Colonic mucosa (tissue), 4 donors: ENCODE measurements around the gene TMEM140. TPM values are rescaled to one million over a fixed set of nuclear protein-coding genes. Genes with fewer than 3 reads are reported as not detected.

ENCODE experiments used
- DNase-seq: peaks from one replicate; pipeline ENCODE4 v3.0.0-alpha.2; 2020
- H3K27ac ChIP-seq: fragments of 200-600 bp; one replicate; pipeline ENCODE4 v1.8.0; 2021
- H3K27me3 ChIP-seq: fragments of 200-600 bp; one replicate; pipeline ENCODE4 v1.8.0; 2021
- H3K36me3 ChIP-seq: fragments of 200-600 bp; one replicate; pipeline ENCODE4 v1.8.0; 2021
- H3K4me1 ChIP-seq: fragments of 200-600 bp; one replicate; pipeline ENCODE4 v1.8.0; 2021; ENCODE audit warnings: mild to moderate bottlenecking
- H3K4me3 ChIP-seq: fragments of 200-600 bp; one replicate; pipeline ENCODE4 v1.8.0; 2021
- H3K9ac ChIP-seq, 2 donors: one replicate each; pipeline ENCODE4 v1.7.0; 2013; ENCODE audit warnings: control low read depth in 2 of 2, low read depth in 2 of 2, low read length in 2 of 2
- H3K9me3 ChIP-seq: fragments of 200-600 bp; one replicate; pipeline ENCODE4 v1.8.0; 2021
- intact Hi-C: fragments of 100-400 bp; cut with DNase I; formaldehyde crosslinking; loops from one replicate; pipeline ENCODE4 v1.14.1; 2022
- total RNA-seq, 2 donors: library from RNA; stranded (reverse); fragmentation: NEBNext Ultra II Directional in 1 of 2; extraction: Animal tissue kit (Norgen Biotek cat#: 25700) in 1 of 2; gene quantifications; one replicate each; pipeline ENCODE4 v1.2.1, GENCODE V29; 2021
- TF ChIP-seq, protein P1 (sequence below): fragments of 200-600 bp; IDR thresholded peaks from one replicate; pipeline ENCODE4 v1.8.0; 2022; ENCODE audit warnings: antibody characterized with exemption, mild to moderate bottlenecking
- donor health status: healthy.
- donor health status: DM: no; HTN: no; CAD: no.
- donor health status: DM: no; HTN: no; CAD: no.

The TMEM140 gene
- total RNA-seq, 2 donors from 2014 or later, result 3.8 to 11.9 TPM

DNA sequence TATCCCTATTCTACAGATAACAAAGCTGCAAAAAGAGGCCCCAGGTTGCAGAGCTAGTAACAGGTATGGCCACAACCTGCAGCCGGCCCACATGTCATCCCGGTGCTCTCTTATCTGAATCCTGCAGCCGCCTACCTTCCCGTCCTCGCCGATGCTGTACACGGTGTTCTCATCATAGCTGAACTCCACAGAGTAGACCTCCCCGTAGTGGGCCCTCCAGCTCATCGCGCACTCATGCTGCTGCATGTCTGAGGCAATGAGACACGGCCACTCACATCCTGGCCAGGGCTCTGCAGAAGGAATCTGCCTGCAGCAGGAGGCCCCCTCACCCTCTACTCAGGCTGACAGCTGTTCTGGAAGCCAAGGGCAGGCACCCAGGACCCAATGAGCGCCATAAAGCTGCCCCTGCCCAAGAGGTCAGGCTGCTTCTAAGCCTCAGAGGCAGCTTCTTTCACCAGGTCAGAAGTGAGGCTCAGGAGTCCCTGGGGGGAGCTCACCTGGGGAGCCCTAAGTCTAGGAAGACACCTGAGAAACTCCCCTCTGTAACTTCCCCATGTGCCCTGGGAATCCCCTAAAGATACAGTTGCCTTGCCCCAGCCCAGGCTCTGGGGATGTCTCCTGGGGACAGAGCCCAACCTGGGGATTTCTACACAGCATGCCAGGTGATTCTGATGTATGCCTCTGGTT, 40.6 kb downstream of the TMEM140 start:
- Histone ChIP-seq H3K9ac (no peak overlapping the region), H3K27ac (no peak overlapping the region)

DNA sequence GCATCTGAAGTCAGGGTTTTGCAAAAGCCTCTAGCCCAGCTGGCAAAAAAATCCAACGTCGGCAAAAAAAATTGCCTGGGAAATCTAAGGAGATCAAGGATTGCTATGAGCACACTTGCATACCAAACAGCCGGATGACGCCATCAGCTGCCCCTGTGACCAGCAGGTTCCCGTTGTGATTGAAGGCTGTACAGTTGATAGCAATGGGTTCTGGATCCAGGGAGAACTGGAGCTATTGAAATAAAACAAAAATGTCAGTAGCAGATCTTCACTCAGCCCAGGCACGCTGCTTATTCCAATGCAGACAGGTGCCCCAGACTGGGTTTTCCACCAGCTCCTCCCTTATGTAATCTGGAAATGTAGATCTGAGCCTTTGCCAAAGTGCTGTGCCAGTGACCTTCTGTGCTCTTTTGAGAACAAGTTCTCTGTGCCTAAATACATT, 41.4 kb downstream of the TMEM140 start:
- H3K4me3 ChIP-seq, result no peak overlapping the region
- no peak overlapping the region for H3K27ac ChIP-seq
- H3K9ac ChIP-seq, result no peak overlapping the region
- no peak for DNase-seq
- H3K36me3 ChIP-seq, result no peaks in the 10 kb centered on the region
- no peaks in the 10 kb centered on the region for H3K4me1 ChIP-seq
- no peaks in the 10 kb centered on the region for H3K9me3 ChIP-seq
- intact Hi-C loops, result no loop called here
- TF ChIP-seq, protein P1, sequence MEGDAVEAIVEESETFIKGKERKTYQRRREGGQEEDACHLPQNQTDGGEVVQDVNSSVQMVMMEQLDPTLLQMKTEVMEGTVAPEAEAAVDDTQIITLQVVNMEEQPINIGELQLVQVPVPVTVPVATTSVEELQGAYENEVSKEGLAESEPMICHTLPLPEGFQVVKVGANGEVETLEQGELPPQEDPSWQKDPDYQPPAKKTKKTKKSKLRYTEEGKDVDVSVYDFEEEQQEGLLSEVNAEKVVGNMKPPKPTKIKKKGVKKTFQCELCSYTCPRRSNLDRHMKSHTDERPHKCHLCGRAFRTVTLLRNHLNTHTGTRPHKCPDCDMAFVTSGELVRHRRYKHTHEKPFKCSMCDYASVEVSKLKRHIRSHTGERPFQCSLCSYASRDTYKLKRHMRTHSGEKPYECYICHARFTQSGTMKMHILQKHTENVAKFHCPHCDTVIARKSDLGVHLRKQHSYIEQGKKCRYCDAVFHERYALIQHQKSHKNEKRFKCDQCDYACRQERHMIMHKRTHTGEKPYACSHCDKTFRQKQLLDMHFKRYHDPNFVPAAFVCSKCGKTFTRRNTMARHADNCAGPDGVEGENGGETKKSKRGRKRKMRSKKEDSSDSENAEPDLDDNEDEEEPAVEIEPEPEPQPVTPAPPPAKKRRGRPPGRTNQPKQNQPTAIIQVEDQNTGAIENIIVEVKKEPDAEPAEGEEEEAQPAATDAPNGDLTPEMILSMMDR, result no peak
- H3K27me3 ChIP-seq, result no peaks in the 10 kb centered on the region

More for the DNA sequence above, 40.6 kb downstream of the TMEM140 start:
- H3K9me3 ChIP-seq, result no peaks in the 10 kb centered on the region
- H3K36me3 ChIP-seq, result no peaks in the 10 kb centered on the region
- intact Hi-C loops, result no loop called here
- DNase-seq, result no peak
- H3K4me3 ChIP-seq, result no peak overlapping the region
- H3K27me3 ChIP-seq, result no peaks in the 10 kb centered on the region
- no peaks in the 10 kb centered on the region for H3K4me1 ChIP-seq
- TF ChIP-seq, protein P1, result no peak

GRCh38 chr7:135189961-135190360, 42.1 kb downstream of the TMEM140 start:
- Histone ChIP-seq H3K9me3 (no peaks in the 10 kb centered on the region), H3K36me3 (no peaks in the 10 kb centered on the region), H3K27ac (no peak overlapping the region), H3K4me1 (no peaks in the 10 kb centered on the region), H3K27me3 (no peaks in the 10 kb centered on the region), H3K9ac (no peak overlapping the region), H3K4me3 (no peak overlapping the region)
- TF ChIP-seq, protein P1, result no peak
- DNase-seq, result no peak
- intact Hi-C loops, result no loop called here

DNA sequence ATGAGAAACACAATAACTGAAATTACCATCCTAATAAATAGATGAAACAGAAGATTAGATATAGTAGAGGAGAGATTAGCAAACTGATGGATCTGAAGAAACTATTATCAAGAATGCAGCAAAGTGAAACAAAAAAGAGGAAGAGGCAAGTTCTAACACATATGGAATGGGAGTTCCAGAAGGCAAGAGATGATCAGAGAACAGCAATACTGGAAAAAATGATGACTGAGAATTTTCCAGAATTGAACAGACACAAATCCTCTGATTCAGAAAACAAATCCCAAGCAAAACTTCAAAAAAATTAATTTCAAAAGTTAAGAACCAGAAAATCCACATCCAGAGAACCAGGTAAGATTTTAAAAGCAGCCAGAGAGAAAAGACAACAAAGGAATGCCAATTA, 42.8 kb downstream of the TMEM140 start:
- Histone ChIP-seq H3K4me1 (no peaks in the 10 kb centered on the region), H3K27ac (no peak overlapping the region), H3K9me3 (no peaks in the 10 kb centered on the region), H3K9ac (no peak overlapping the region), H3K4me3 (no peak overlapping the region), H3K27me3 (no peaks in the 10 kb centered on the region), H3K36me3 (no peaks in the 10 kb centered on the region)
- intact Hi-C loops, result no loop called here
- TF ChIP-seq, protein P1, result no peak
- no peak for DNase-seq

GRCh38 chr7:135192914-135193536, 45.2 kb downstream of the TMEM140 start:
- H3K27me3 ChIP-seq, result no peaks in the 10 kb centered on the region
- TF ChIP-seq, protein P1, result no peak
- no peak overlapping the region for H3K9ac ChIP-seq
- no peak overlapping the region for H3K4me3 ChIP-seq
- intact Hi-C loops, result no loop called here
- H3K36me3 ChIP-seq, result no peaks in the 10 kb centered on the region
- H3K27ac ChIP-seq, result no peak overlapping the region
- no peak for DNase-seq
- H3K4me1 ChIP-seq, result no peaks in the 10 kb centered on the region
- H3K9me3 ChIP-seq, result no peaks in the 10 kb centered on the region
